Left lung (tissue), 10 donors: ENCODE results near the gene METTL5. TPM values are rescaled to one million over a fixed set of nuclear protein-coding genes. Genes with fewer than 3 reads are reported as not detected.
"Not testable (repeated sequence)": the region's sequence is repeated elsewhere in the genome, so short reads cannot be mapped to it uniquely, and the experiment has no call there.

Experiments
- ATAC-seq: fragments of 200-7000 bp; cut with Tn5 transposase; one replicate; pipeline ENCODE4 v1.9.1; 2020; ENCODE audit warnings: moderate library complexity
- DNase-seq, 4 donors: peaks; one replicate each; pipeline ENCODE4 v3.0.0-alpha.2; 2013 to 2020
- H3K27ac ChIP-seq, 2 donors: fragments of 200-600 bp; sonication (generic) in 1 of 2; one replicate each; pipeline versions ENCODE4 v1.5.0 to v1.8.0; 2020 to 2021
- H3K27me3 ChIP-seq, 2 donors: fragments of 200-600 bp; sonication (generic) in 1 of 2; one replicate each; pipeline versions ENCODE4 v1.5.0 to v1.8.0; 2020 to 2021
- H3K36me3 ChIP-seq, 2 donors: fragments of 200-600 bp; sonication (generic) in 1 of 2; one replicate each; pipeline versions ENCODE4 v1.5.0 to v1.8.0; 2020 to 2021
- H3K4me1 ChIP-seq, 2 donors: fragments of 200-600 bp; one replicate each; pipeline ENCODE4 v1.8.0; 2021
- H3K4me3 ChIP-seq, 2 donors: fragments of 200-600 bp; sonication (generic) in 1 of 2; one replicate each; pipeline versions ENCODE4 v1.5.0 to v1.8.0; 2020 to 2021; ENCODE audit warnings: mild to moderate bottlenecking in 1 of 2
- H3K9me3 ChIP-seq, 2 donors: fragments of 200-600 bp; sonication (generic) in 1 of 2; one replicate each; pipeline versions ENCODE4 v1.5.0 to v1.8.0; 2020 to 2021
- intact Hi-C, 2 donors: fragments of 100-400 bp; cut with DNase I; formaldehyde crosslinking; loops; one replicate each; pipeline versions ENCODE4 v1.11.2 to v1.14.2; 2022
- polyA plus RNA-seq, 6 donors: library from polyadenylated mRNA; unstranded; fragments of 120-200 nt; gene quantifications; one replicate each; pipeline ENCODE4 v1.2.1, GENCODE V29; 2013; ENCODE audit not compliant: insufficient read length in 6 of 6
- total RNA-seq, 2 donors: library from RNA; stranded (reverse); fragmentation: NEBNext Ultra II Directional; extraction: Animal tissue kit (Norgen Biotek cat#: 25700); gene quantifications; one replicate each; pipeline ENCODE4 v1.2.1, GENCODE V29; 2021
- TF ChIP-seq, protein P1 (sequence below), 2 donors: fragments of 200-600 bp; sonication (generic) in 1 of 2; IDR thresholded peaks; one replicate each; pipeline versions ENCODE4 v1.5.0 to v1.8.0; 2021; ENCODE audit warnings: antibody characterized with exemption in 2 of 2
- donor health status: DM: no; HTN: yes; CAD: no.
- donor health status: DM: no; HTN: no; CAD: no.

Gene METTL5
- total and polyA plus RNA-seq, 8 donors, result 33.8 to 49.7 (median 42.6) TPM

DNA sequence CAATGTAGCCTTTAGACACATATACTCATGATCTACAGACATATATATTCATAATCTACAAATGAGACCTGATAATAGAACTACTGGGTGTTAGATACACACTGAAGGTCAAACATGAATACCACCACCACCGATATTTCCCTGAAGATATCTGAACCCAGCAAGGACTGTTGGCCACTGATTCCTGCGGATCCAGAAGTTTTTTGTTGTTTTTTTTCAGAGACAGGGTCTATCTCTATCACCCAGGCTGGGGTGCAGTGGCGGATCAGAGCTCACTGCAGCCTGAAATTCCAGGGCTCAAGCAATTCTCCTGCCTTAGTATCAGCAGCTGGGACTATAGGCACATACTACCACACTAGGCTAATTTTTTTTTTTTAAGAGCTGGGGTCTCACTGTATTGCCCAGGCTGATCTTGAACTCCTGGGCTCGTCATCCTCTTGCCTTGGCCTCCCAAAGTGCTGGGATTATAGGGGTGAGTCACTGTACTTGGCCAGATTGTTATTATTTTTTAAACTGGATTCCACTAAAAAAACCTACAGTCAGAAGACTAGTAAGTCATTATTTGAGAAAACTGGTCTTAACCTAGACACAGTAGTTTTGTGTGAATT lies 1.8 kb downstream of the METTL5 start:
- Histone ChIP-seq H3K27me3 (no peaks in the 10 kb centered on the region), H3K9me3 (no peaks in the 10 kb centered on the region), H3K4me1 (peaks cover 8 to 26% of the 10 kb centered on the region in 2 donors), H3K27ac (no peak overlapping the region), H3K36me3 (peaks cover 0 to 19% of the 10 kb centered on the region in 2 donors), H3K4me3 (no peak overlapping the region)
- DNase-seq (no peak), ATAC-seq (no peak)
- intact Hi-C loops, result no loop called here
- TF ChIP-seq, protein P1, sequence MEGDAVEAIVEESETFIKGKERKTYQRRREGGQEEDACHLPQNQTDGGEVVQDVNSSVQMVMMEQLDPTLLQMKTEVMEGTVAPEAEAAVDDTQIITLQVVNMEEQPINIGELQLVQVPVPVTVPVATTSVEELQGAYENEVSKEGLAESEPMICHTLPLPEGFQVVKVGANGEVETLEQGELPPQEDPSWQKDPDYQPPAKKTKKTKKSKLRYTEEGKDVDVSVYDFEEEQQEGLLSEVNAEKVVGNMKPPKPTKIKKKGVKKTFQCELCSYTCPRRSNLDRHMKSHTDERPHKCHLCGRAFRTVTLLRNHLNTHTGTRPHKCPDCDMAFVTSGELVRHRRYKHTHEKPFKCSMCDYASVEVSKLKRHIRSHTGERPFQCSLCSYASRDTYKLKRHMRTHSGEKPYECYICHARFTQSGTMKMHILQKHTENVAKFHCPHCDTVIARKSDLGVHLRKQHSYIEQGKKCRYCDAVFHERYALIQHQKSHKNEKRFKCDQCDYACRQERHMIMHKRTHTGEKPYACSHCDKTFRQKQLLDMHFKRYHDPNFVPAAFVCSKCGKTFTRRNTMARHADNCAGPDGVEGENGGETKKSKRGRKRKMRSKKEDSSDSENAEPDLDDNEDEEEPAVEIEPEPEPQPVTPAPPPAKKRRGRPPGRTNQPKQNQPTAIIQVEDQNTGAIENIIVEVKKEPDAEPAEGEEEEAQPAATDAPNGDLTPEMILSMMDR (IDR thresholded peaks at IDR 0.05), result no peak

DNA sequence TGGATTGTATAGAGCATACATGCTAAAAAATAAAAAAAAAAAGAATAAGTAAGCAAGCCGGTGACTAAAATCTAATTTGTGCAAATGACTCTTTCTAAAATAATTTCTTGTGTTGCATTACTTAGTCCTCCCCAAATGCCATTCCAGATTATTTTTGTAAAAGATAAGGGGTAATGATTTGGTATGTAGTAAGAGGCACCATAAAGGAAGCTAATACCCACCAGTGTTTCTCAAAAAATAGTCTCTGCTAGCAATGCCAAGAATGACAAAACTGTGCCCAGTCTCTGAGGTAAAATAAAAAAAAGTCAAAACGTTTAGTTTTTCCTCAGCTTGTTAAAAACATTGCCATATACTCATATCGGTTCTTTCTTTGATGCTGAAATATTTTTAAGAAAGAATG lies 2.7 kb downstream of the METTL5 start:
- ATAC-seq (no peak), DNase-seq (no peak)
- intact Hi-C loops, result no loop called here
- TF ChIP-seq, protein P1 (IDR thresholded peaks at IDR 0.05), result no peak
- Histone ChIP-seq H3K36me3 (peaks cover 0 to 27% of the 10 kb centered on the region in 2 donors), H3K4me3 (no peak overlapping the region), H3K9me3 (no peaks in the 10 kb centered on the region), H3K27ac (no peak overlapping the region), H3K4me1 (peaks cover 8 to 26% of the 10 kb centered on the region in 2 donors), H3K27me3 (no peaks in the 10 kb centered on the region)

- peaks cover 0 to 43% of the 10 kb centered on the region in 2 donors for H3K36me3 ChIP-seq
- H3K4me1 ChIP-seq, result peaks cover 8 to 22% of the 10 kb centered on the region in 2 donors
- intact Hi-C loops, H3K4me3 ChIP-seq, H3K27me3 ChIP-seq, ATAC-seq, H3K27ac ChIP-seq, H3K9me3 ChIP-seq, DNase-seq: not testable (repeated sequence)
Observed at GRCh38 chr2:169820101-169820500, 4.6 kb downstream of the METTL5 start.

- intact Hi-C loops, result no loop called here
- H3K4me1 ChIP-seq, result peaks cover 8 to 17% of the 10 kb centered on the region in 2 donors
Observed at GRCh38 chr2:169819106-169819505, 5.6 kb downstream of the METTL5 start.

DNA sequence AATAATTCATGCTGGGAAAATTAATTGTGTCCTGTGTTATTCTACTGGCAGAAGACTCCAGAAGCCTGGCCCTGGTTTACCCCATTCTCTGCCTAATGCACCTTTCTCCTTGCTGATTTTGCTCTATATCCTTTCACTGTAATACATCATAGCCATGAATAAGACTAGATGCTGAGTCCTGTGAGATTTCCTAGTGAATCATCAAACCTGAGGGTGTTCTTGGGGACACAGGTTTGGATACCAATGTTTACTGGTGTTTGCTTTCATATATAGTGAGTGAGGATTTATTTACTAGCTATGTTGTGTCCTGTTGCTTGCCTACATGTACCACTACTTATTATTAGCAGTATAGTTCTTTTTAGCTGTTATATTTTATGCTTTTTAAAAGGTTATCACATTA lies 6.5 kb downstream of the METTL5 start:
- ATAC-seq (no peak), DNase-seq (no peak)
- Histone ChIP-seq H3K9me3 (no peaks in the 10 kb centered on the region), H3K27me3 (no peaks in the 10 kb centered on the region), H3K27ac (no peak overlapping the region), H3K4me3 (no peak overlapping the region), H3K36me3 (peaks cover 0 to 61% of the 10 kb centered on the region in 2 donors), H3K4me1 (peaks cover 3 to 8% of the 10 kb centered on the region in 2 donors)
- intact Hi-C loops, result no loop called here
- TF ChIP-seq, protein P1 (IDR thresholded peaks at IDR 0.05), result no peak

More at GRCh38 chr2:169819106-169819505, 5.6 kb downstream of the METTL5 start:
- TF ChIP-seq, protein P1 (IDR thresholded peaks at IDR 0.05), result no peak
- Histone ChIP-seq H3K9me3 (no peaks in the 10 kb centered on the region), H3K4me3 (no peak overlapping the region), H3K36me3 (peaks cover 0 to 52% of the 10 kb centered on the region in 2 donors), H3K27ac (no peak overlapping the region), H3K27me3 (no peaks in the 10 kb centered on the region)
- ATAC-seq (no peak), DNase-seq (no peak)

DNA sequence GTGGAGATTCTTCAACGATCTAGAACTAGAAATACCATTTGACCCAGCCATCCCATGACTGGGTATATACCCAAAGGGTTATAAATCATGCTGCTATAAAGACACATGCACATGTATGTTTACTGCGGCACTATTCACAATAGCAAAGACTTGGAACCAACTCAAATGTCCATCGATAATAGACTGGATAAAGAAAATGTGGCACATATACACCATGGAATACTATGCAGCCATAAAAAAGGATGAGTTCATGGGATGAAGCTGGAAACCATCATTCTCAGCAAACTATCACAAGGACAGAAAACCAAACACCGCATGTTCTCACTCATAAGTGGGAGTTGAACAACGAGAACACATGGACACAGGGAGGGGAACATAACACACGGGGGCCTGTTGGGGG lies 7.3 kb downstream of the METTL5 start:
- ATAC-seq, H3K27me3 ChIP-seq, H3K4me1 ChIP-seq, intact Hi-C loops, H3K9me3 ChIP-seq, H3K4me3 ChIP-seq, H3K27ac ChIP-seq, DNase-seq: not testable (repeated sequence)
- peaks cover 0 to 70% of the 10 kb centered on the region in 2 donors for H3K36me3 ChIP-seq

DNA sequence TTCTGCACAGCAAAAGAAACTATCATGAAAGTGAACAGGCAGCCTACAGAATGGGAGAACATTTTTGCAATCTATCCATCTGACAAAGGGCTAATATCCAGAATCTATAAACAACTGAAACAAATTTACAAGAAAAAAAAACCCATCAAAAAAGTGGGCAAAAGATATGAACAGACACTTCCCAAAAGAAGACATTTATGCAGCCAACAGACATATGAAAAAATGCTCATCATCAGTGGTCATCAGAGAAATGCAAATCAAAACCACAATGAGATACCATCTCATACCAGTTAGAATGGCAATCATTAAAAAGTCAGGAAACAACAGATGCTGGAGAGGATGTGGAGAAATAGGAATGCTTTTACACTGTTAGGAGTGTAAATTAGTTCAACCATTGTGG lies 7.7 kb downstream of the METTL5 start:
- H3K9me3 ChIP-seq, intact Hi-C loops, H3K27me3 ChIP-seq, H3K4me3 ChIP-seq, H3K27ac ChIP-seq, DNase-seq, H3K4me1 ChIP-seq, ATAC-seq: not testable (repeated sequence)
- H3K36me3 ChIP-seq, result peaks cover 0 to 74% of the 10 kb centered on the region in 2 donors
